T-helper 17 cell (primary cell): ENCODE measurements around the gene RINL. TPM values are rescaled to one million over a fixed set of nuclear protein-coding genes. Genes with fewer than 3 reads are reported as not detected.

ENCODE experiments used
- ATAC-seq: fragments of 150-1000 bp; cut with Tn5 transposase; 2 replicates; pipeline ENCODE4 v1.10.0; 2021; ENCODE audit warnings: mild to moderate bottlenecking, moderate library complexity
- DNase-seq, 3 donors: peaks; one replicate each; pipeline versions ENCODE4 v3.0.0 to v3.0.0-alpha.2; 2020 to 2021
- H3K9me3 ChIP-seq: one replicate; pipeline ENCODE4 v1.7.0; 2013; ENCODE audit warnings: low read length, mild to moderate bottlenecking; ENCODE audit not compliant: control insufficient read depth, poor library complexity, severe bottlenecking
- H3K27ac Mint-ChIP-seq: one replicate; pipeline ENCODE4 v1.8.0; 2022; ENCODE audit warnings: mild to moderate bottlenecking, moderate library complexity, mixed read lengths
- H3K27me3 Mint-ChIP-seq: one replicate; pipeline ENCODE4 v1.8.0; 2022; ENCODE audit warnings: mixed read lengths
- H3K36me3 Mint-ChIP-seq: one replicate; pipeline ENCODE4 v1.8.0; 2022; ENCODE audit warnings: low read depth, mixed read lengths
- H3K4me1 Mint-ChIP-seq: one replicate; pipeline ENCODE4 v1.8.0; 2022; ENCODE audit warnings: mild to moderate bottlenecking, mixed read lengths
- H3K4me3 Mint-ChIP-seq: one replicate; pipeline ENCODE4 v1.8.0; 2022; ENCODE audit warnings: mild to moderate bottlenecking, moderate library complexity, mixed read lengths
- total RNA-seq, 4 donors: library from RNA in 2 of 4; stranded (reverse) in 2 of 4; gene quantifications; one replicate each; pipeline ENCODE4 v1.2.3 and lab custom pipeline; 2022 to 2026

The RINL gene
- total RNA-seq, 2 donors from 2014 or later, result 46.0 to 50.6 TPM

GRCh38 chr19:38912600-38913514, 34.8 kb upstream of the RINL start:
- Mint-ChIP-seq H3K36me3 (no peaks in the 10 kb centered on the region), H3K27ac (no peak overlapping the region), H3K27me3 (no peaks in the 10 kb centered on the region), H3K4me3 (no peak overlapping the region), H3K4me1 (peaks cover 3% of the 10 kb centered on the region)
- H3K9me3 ChIP-seq, result no peaks in the 10 kb centered on the region
- no peak for ATAC-seq
- DNase-seq, result no peak

DNA sequence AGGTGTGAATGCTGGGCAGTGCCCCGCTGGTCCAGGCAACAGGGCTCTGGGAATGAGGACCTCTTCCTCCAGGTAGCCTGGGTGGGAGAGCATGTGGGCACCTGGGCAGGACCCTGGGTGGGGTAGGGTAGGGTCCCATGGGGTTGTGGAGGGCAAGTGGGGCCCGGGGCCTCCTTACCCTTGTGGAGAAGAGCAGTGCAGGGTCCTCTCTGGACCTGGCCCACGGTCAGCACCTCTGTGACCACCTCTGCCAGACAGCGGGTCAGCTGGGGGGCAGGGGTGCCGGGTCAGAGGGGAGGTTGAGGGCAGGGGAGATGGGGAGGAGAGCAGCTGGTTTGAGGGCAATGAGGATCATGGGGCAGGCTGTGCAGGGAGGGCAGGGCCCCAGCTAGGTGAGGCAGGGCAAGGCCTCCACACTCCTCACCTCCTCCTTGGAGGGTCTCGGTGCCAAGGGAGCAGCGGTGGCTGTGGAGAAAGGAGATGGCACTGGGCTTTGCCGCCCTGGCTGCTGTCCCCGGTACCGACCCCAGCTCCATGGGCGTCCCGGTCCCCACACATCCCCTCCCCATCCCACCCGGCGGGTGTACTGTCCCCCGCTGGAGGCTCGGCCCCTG, 33.4 kb upstream of the RINL start:
- Mint-ChIP-seq H3K36me3 (peaks cover 4% of the 10 kb centered on the region), H3K27ac (no peak overlapping the region), H3K27me3 (no peaks in the 10 kb centered on the region), H3K4me3 (no peak overlapping the region), H3K4me1 (peaks cover 5% of the 10 kb centered on the region)
- DNase-seq, result no peak
- ATAC-seq, result no peak
- no peaks in the 10 kb centered on the region for H3K9me3 ChIP-seq

DNA sequence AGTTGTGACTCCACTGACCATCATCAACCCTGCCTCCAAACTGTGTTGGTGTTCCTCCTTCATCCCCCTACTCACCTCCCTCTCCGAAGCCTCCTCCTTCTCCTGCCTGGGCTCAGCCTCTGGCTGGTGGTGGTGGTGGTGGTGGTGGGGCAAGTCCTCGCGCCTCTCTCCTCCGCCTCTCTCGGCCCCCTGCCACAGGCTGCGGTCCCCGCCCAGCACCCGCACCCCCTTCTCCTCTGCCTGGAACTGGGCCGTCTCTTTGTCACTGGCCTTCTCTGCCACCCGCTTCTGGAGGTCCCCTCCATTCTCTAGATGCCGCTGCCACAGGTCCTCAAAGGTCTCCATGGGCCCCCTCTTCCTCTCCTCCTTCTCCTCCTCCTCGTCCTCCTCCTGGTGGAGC, 32.4 kb upstream of the RINL start:
- Mint-ChIP-seq H3K27me3 (no peaks in the 10 kb centered on the region), H3K36me3 (peaks cover 4% of the 10 kb centered on the region), H3K4me1 (peaks cover 5% of the 10 kb centered on the region), H3K4me3 (no peak overlapping the region), H3K27ac (no peak overlapping the region)
- ATAC-seq, result no peak
- no peak for DNase-seq
- H3K9me3 ChIP-seq, result no peaks in the 10 kb centered on the region

DNA sequence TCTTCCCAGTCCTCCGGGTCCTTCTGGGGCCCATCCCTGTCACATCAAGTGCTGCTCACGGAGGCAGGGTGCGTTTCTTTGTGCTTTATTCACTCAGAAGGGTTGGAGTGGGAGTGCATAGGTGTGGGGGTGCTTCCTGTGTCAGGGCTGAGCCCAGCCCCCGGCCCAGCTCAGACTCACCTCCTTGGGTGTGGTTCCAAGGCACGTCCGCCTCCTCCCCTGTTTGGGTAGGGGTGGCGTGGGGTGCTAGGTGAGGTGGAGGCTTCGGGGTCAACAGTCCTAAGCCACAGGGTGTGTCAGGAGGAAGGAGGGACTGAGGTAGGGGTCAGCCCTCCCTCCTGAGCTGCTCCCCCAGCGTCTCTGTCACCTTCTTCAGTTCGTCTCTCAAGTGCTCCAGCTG, 30.8 kb upstream of the RINL start:
- no peaks in the 10 kb centered on the region for H3K9me3 ChIP-seq
- peaks cover 11% of the 10 kb centered on the region for H3K4me1 Mint-ChIP-seq
- peaks cover 9% of the 10 kb centered on the region for H3K36me3 Mint-ChIP-seq
- no peak overlapping the region for H3K27ac Mint-ChIP-seq
- H3K4me3 Mint-ChIP-seq, result peak overlapping the region; percentile 2
- no peak for DNase-seq
- peak; percentile 30 for ATAC-seq
- H3K27me3 Mint-ChIP-seq, result no peaks in the 10 kb centered on the region

GRCh38 chr19:38907670-38908069, 29.6 kb upstream of the RINL start:
- DNase-seq (no peak), ATAC-seq (no peak)
- Mint-ChIP-seq H3K36me3 (peaks cover 9% of the 10 kb centered on the region), H3K4me1 (peaks cover 12% of the 10 kb centered on the region), H3K27ac (peak overlapping the region; percentile 56), H3K27me3 (no peaks in the 10 kb centered on the region), H3K4me3 (no peak overlapping the region)
- no peaks in the 10 kb centered on the region for H3K9me3 ChIP-seq

DNA sequence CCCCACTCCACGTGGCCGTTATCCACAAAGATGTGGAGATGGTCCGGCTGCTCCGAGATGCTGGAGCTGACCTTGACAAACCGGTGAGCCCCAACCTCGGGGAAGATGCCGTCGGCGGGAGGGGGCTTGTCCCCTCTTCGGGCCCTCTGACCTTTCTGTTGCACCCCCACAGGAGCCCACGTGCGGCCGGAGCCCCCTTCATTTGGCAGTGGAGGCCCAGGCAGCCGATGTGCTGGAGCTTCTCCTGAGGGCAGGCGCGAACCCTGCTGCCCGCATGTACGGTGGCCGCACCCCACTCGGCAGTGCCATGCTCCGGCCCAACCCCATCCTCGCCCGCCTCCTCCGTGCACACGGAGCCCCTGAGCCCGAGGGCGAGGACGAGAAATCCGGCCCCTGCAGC, 29.2 kb upstream of the RINL start:
- Mint-ChIP-seq H3K27me3 (no peaks in the 10 kb centered on the region), H3K27ac (no peak overlapping the region), H3K36me3 (peaks cover 9% of the 10 kb centered on the region), H3K4me3 (no peak overlapping the region), H3K4me1 (peaks cover 12% of the 10 kb centered on the region)
- no peaks in the 10 kb centered on the region for H3K9me3 ChIP-seq
- ATAC-seq, result no peak
- no peak for DNase-seq

DNA sequence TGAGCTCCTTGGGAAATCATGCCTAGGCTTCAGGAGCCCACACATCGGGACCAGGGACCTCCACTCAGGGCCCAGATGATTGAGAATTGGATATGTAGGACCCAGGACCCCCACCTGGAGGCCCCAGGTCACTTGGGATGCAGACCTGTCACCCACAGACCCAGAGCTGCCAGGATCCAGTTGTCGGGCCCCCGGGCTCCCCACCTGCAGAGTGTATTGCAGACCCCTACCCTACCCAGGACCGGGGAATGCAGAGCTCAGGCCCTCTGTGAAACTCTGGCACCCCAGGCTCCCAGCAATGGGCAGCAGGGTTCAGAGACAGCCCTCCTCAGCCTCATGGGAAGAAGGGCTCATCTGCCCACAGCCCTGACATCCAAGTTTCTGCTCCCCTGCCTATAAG, 27.5 kb upstream of the RINL start:
- Mint-ChIP-seq H3K27ac (no peak overlapping the region), H3K36me3 (peaks cover 11% of the 10 kb centered on the region)

GRCh38 chr19:38904581-38905539, 26.8 kb upstream of the RINL start:
- H3K27ac Mint-ChIP-seq, result no peak overlapping the region
- peaks cover 11% of the 10 kb centered on the region for H3K36me3 Mint-ChIP-seq
- H3K9me3 ChIP-seq, result no peaks in the 10 kb centered on the region
- H3K4me3 Mint-ChIP-seq, result no peak overlapping the region
- DNase-seq, result no peak
- H3K4me1 Mint-ChIP-seq, result peaks cover 25% of the 10 kb centered on the region
- ATAC-seq, result no peak
- H3K27me3 Mint-ChIP-seq, result no peaks in the 10 kb centered on the region

More for the DNA sequence above, 27.5 kb upstream of the RINL start:
- H3K9me3 ChIP-seq, result no peaks in the 10 kb centered on the region
- Mint-ChIP-seq H3K4me1 (peaks cover 21% of the 10 kb centered on the region), H3K4me3 (no peak overlapping the region), H3K27me3 (no peaks in the 10 kb centered on the region)
- DNase-seq (no peak), ATAC-seq (no peak)

DNA sequence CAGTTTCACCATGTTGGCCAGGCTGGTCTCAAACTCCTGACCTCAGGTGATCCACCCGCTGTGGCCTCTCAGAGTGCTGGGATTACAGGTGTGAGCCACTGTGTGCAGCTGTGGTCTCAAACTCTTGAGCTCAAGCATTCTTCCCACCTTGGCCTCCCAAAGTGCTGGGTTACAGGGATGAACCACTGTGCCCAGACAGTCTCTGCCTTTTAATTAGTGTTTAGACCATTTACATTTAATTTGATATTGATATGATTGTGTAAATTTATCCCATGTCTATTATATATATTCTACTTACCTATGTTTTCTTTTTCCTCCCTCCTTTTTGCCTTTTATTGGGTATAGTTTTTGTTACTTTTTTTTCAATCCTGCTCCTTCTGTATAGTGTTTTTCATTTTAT, 23.6 kb upstream of the RINL start:
- H3K27ac Mint-ChIP-seq, result peak overlapping the region; percentile 97
- no peaks in the 10 kb centered on the region for H3K27me3 Mint-ChIP-seq
- H3K36me3 Mint-ChIP-seq, result peaks cover 12% of the 10 kb centered on the region
- DNase-seq (no peak), ATAC-seq (no peak)
- no peaks in the 10 kb centered on the region for H3K9me3 ChIP-seq
- H3K4me3 Mint-ChIP-seq, result peak overlapping the region; percentile 65
- peaks cover 40% of the 10 kb centered on the region for H3K4me1 Mint-ChIP-seq

DNA sequence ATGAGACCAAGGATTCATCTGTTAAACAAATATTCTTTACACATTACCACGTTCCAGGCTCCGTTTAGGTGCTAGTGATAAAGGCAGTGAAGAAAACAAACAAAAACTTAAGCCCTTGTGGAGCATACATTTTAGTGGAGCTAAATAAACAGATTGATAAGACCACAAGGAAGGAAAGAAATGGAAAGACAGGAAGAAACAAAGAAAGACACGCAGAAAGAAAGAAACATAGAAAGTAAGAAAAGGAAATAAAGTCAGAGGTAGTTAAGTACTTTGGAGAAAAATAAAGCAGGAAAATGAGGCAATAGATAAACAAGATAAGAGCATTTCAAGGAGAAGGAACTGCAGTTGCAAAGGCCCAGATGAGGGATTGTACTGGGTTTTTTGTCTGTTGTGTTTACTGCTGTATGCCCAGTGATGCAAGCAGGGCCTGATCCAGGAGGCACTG, 22.7 kb upstream of the RINL start:
- DNase-seq (no peak), ATAC-seq (no peak)
- no peaks in the 10 kb centered on the region for H3K9me3 ChIP-seq
- H3K4me1 Mint-ChIP-seq, result peaks cover 42% of the 10 kb centered on the region
- H3K36me3 Mint-ChIP-seq, result peaks cover 12% of the 10 kb centered on the region
- H3K4me3 Mint-ChIP-seq, result peak overlapping the region; percentile 97
- peak overlapping the region; percentile 97 for H3K27ac Mint-ChIP-seq
- H3K27me3 Mint-ChIP-seq, result no peaks in the 10 kb centered on the region

- no peaks in the 10 kb centered on the region for H3K9me3 ChIP-seq
- H3K4me1 Mint-ChIP-seq, result peaks cover 42% of the 10 kb centered on the region
- no peaks in the 10 kb centered on the region for H3K27me3 Mint-ChIP-seq
- DNase-seq (no peak), ATAC-seq (no peak)
- H3K4me3 Mint-ChIP-seq, result peak overlapping the region; percentile 97
- H3K27ac Mint-ChIP-seq, result peak overlapping the region; percentile 97
- peaks cover 10% of the 10 kb centered on the region for H3K36me3 Mint-ChIP-seq
Measured at GRCh38 chr19:38900202-38900629, 22.1 kb upstream of the RINL start.

DNA sequence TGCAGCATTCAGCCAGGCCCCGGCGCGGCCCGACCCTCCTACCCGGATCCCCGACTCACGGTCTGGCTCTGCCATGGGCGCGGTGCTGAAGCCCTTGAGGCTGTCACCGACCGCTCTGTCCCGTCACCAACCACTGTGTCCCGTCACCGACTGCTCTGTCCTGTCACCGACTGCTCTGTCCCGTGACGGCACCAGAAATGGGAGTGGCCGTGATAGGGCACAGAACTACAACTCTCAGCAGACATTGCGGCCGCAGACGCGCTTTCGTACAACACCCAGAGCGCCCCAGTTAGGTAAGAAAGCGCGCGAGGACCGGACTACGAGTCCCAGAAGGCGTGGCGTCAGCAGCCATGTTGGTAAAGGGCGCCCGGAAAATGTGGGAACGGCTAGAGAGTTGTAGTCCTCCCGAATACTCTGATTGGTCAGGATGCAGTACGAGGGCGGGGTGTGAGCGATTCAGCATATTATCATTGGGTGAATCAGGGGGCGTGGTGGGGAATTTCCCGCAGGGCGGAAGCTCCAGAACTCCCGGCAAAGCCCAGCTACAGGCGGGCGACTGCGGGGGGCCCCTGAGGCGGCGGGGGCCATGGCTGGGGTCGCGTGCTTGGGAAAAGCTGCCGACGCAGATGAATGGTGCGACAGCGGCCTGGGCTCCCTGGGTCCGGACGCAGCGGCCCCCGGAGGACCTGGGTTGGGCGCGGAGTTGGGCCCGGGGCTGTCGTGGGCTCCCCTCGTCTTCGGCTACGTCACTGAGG, 21.5 kb upstream of the RINL start, which contains the start of the genes NFKBIB and SIRT2:
NFKBIB (plus strand) TSS at position 523 of the 755 bp plus-strand sequence; CDS start at position 587, 64 bp downstream.
SIRT2 (minus strand) TSS at position 172 of the 755 bp plus-strand sequence; CDS start at position 75, 97 bp downstream.
- ATAC-seq, result peak; percentile 89
- Mint-ChIP-seq H3K36me3 (peaks cover 10% of the 10 kb centered on the region), H3K4me3 (peak within 1 kb of the TSS; percentile 97), H3K27ac (peak within 1 kb of the TSS; percentile 97), H3K4me1 (peaks cover 44% of the 10 kb centered on the region), H3K27me3 (no peaks in the 10 kb centered on the region)
- DNase-seq, result peak; percentile 94 to 99 (median 97)
- H3K9me3 ChIP-seq, result no peaks in the 10 kb centered on the region
